Activated T-cell treated with anti-CD3 and anti-CD28 coated beads, Interleukin-2, amount 50 U/mL, for 4 hours (primary cell): Measurements from ENCODE around the gene AVEN. TPM values are rescaled to one million over a fixed set of nuclear protein-coding genes. Genes with fewer than 3 reads are reported as not detected.
"Not testable (repeated sequence)": the region's sequence is repeated elsewhere in the genome, so short reads cannot be mapped to it uniquely, and the experiment has no call there.

Experiments used
- ATAC-seq, 2 donors: fragments of 200-7000 bp; cut with Tn5 transposase; one replicate each; pipeline ENCODE4 v1.10.0; 2021
- DNase-seq: peaks from one replicate; pipeline ENCODE4 v3.0.0-alpha.2; 2020
- H3K27me3 Mint-ChIP-seq: one replicate; pipeline ENCODE4 v1.8.0; 2021; ENCODE audit warnings: low read depth, mixed read lengths
- H3K36me3 Mint-ChIP-seq: one replicate; pipeline ENCODE4 v1.8.0; 2022; ENCODE audit warnings: mixed read lengths; ENCODE audit not compliant: insufficient read depth
- H3K4me1 Mint-ChIP-seq: one replicate; pipeline ENCODE4 v1.8.0; 2021; ENCODE audit warnings: low read depth, mixed read lengths
- H3K4me3 Mint-ChIP-seq: one replicate; pipeline ENCODE4 v1.8.0; 2021; ENCODE audit warnings: mild to moderate bottlenecking, moderate library complexity, mixed read lengths
- H3K9me3 Mint-ChIP-seq: one replicate; pipeline ENCODE4 v1.8.0; 2021; ENCODE audit warnings: mixed read lengths
- total RNA-seq, 3 donors: library from RNA; stranded (reverse); gene quantifications; one replicate each; pipeline ENCODE4 v1.2.1, GENCODE V29; 2021

Gene AVEN
- total RNA-seq, 3 donors from 2014 or later = 14.7 to 17.9 (median 17.2) TPM

GRCh38 chr15:33819499-33819898 is 219.5 kb downstream of the AVEN start:
- H3K36me3 Mint-ChIP-seq, H3K4me3 Mint-ChIP-seq, H3K27me3 Mint-ChIP-seq, H3K4me1 Mint-ChIP-seq, ATAC-seq, H3K9me3 Mint-ChIP-seq, DNase-seq: not testable (repeated sequence)

Other genes starting within 250 kb of the AVEN start
- under 1 TPM in 1 of 3 donors, not detected in 2; 0.05 TPM for gene CHRM5, start 70.7 kb downstream of the AVEN start, total RNA-seq
- gene EMC7, start 62.7 kb upstream of the AVEN start, total RNA-seq = 10 to 100 TPM; 73.4 to 77.6 (median 75.0) TPM
- 1 to 10 TPM; 1.8 to 2.4 (median 2.2) TPM for gene PGBD4, start 62.9 kb upstream of the AVEN start, total RNA-seq
- 10 to 100 TPM; 30.8 to 35.1 (median 34.0) TPM for gene KATNBL1, start 170.9 kb upstream of the AVEN start, total RNA-seq
- 100 to 1,000 TPM; 144 to 148 (median 146) TPM for gene EMC4, start 185.8 kb upstream of the AVEN start, total RNA-seq